ENCODE measurements around the gene SLC22A23. TPM values are rescaled to one million over a fixed set of nuclear protein-coding genes. Genes with fewer than 3 reads are reported as not detected.

The SLC22A23 gene
- total RNA-seq, 1 donor from 2014 or later: 19.2 TPM

DNA sequence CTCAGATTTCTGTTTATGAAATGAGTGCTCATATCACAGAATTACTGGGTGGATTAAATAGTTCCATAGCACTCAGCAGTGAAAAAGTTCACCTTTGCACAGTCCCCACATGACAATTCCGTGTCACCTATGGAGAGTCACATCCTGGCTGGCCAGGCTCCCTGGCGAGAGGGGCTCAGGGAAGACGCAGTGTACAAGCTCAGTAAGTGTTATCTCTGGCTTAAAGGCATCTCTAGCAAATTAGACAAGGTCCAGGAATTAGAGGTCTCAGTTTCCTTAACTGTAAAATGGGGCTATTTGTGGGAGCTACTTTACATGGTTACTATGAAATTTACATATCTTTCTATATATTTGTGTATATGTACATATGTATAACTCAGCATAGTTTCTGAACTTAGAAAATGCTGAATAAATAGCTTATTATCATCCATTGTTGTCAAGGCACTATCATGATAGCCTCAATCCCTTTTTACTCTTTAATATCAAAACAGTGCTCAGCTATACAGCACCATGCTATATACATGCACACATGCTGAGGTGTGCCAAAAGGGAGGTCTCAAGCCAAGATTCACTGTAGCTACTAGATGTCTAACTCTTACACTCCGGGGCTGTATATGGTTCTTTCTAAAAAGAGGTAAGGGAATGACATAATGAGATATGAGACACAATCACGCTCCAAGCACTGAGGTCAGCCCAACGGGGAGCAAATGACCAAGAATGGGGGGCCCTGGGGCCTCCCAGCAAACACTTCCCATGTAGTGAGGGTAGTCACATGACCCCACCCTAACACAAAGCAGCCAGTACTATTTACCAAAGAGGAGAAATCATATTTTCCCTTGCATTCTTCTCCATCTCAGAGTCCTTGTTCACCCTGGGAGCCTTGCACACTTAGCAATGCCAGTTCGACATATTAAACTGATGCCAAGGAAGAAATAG is 59.4 kb downstream of the SLC22A23 start:
- H3K9me3 ChIP-seq: no peaks in the 10 kb centered on the region
- no peaks in the 10 kb centered on the region for H3K36me3 ChIP-seq
- no peaks in the 10 kb centered on the region for H3K27me3 ChIP-seq
- no peak for ATAC-seq
- no peak overlapping the region for H3K27ac ChIP-seq
- no peak for DNase-seq
- H3K4me1 ChIP-seq: no peaks in the 10 kb centered on the region
- TF ChIP-seq, protein P1, sequence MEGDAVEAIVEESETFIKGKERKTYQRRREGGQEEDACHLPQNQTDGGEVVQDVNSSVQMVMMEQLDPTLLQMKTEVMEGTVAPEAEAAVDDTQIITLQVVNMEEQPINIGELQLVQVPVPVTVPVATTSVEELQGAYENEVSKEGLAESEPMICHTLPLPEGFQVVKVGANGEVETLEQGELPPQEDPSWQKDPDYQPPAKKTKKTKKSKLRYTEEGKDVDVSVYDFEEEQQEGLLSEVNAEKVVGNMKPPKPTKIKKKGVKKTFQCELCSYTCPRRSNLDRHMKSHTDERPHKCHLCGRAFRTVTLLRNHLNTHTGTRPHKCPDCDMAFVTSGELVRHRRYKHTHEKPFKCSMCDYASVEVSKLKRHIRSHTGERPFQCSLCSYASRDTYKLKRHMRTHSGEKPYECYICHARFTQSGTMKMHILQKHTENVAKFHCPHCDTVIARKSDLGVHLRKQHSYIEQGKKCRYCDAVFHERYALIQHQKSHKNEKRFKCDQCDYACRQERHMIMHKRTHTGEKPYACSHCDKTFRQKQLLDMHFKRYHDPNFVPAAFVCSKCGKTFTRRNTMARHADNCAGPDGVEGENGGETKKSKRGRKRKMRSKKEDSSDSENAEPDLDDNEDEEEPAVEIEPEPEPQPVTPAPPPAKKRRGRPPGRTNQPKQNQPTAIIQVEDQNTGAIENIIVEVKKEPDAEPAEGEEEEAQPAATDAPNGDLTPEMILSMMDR (IDR thresholded peaks at IDR 0.05): no peak
- no peak overlapping the region for H3K4me3 ChIP-seq
- intact Hi-C loops (cut with DNase I): no loop called here

DNA sequence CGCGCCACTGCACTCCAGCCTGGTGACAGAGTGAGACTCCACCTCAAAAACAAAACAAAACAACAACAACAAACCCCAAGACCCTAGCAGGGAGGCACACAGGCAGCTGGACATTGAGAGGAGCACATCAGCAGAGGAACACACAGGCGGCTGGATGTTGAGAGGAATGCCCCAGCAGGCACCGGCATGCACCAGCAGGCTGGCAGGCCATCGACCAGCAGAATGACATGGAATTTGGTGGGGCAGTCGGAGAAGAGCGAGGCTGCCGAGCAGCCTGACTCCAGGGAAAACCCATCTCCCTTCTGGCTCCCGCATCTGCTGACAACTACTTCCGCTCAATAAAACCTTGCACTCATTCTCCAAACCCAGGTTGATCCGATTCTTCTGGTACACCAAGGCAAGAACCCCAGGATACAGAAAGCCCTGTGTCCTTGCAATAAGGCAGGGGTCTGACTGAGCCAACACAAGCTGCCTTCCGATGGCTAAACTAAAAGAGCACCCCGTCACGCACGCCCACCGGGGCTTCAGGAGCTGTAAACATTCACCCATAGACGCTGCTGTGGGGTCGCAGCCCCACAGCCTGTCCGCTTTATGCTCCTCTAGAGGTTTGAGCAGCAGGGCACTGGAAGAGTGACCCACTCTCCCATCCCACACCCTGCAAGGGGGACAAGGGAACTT is 60.2 kb downstream of the SLC22A23 start:
- TF ChIP-seq, protein P1 (IDR thresholded peaks at IDR 0.05): no peak
- Histone ChIP-seq H3K9me3 (no peaks in the 10 kb centered on the region), H3K4me1 (no peaks in the 10 kb centered on the region), H3K27ac (no peak overlapping the region), H3K36me3 (no peaks in the 10 kb centered on the region), H3K27me3 (no peaks in the 10 kb centered on the region), H3K4me3 (no peak overlapping the region)
- intact Hi-C loops (cut with DNase I): no loop called here
- DNase-seq (no peak), ATAC-seq (no peak)

DNA sequence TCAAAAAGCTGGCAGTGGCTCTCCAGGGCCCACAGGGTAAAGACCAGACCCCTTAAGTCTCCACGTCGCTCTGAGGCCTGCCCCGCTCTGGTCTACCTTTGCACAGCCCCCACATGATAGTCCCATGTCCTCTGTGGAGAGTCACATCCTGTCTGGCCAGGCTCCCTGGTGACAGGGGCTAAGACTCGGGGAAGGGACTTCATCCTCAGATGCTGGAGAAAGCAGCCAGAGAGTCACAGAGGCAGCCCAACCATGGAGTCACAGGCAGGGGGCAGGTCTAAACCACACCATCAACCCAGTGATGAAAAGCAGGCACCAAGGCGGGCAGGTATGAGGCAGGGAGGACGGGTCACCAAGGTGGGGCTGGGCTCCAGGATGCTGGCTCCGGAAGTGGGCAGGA is 62.2 kb downstream of the SLC22A23 start:
- DNase-seq (no peak), ATAC-seq (no peak)
- intact Hi-C loops (cut with DNase I): no loop called here
- no peak overlapping the region for H3K27ac ChIP-seq
- H3K4me3 ChIP-seq: no peak overlapping the region
- H3K4me1 ChIP-seq: no peaks in the 10 kb centered on the region
- no peaks in the 10 kb centered on the region for H3K36me3 ChIP-seq
- no peaks in the 10 kb centered on the region for H3K9me3 ChIP-seq
- TF ChIP-seq, protein P1 (IDR thresholded peaks at IDR 0.05): no peak
- no peaks in the 10 kb centered on the region for H3K27me3 ChIP-seq

DNA sequence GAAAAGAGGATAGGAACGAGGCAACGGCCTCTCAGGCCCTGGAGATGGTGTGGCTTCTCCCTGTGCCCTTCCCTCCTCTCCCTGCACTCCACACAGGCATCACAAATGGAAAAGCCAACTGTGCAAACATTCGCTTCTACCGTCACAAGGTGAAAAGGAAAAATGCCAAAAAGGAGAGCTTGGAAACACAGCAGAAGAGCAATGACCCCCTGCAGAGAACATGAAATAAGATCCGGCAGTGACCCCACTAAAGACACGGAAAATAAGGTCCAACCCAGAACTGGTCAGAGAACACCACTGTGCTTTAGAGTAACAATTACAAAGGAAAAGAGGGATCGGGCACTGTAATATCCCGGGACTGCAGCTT is 63.0 kb downstream of the SLC22A23 start:
- Histone ChIP-seq H3K4me1 (no peaks in the 10 kb centered on the region), H3K27me3 (no peaks in the 10 kb centered on the region), H3K4me3 (no peak overlapping the region), H3K27ac (no peak overlapping the region), H3K9me3 (no peaks in the 10 kb centered on the region), H3K36me3 (no peaks in the 10 kb centered on the region)
- ATAC-seq (no peak), DNase-seq (no peak)
- intact Hi-C loops (cut with DNase I): no loop called here
- TF ChIP-seq, protein P1 (IDR thresholded peaks at IDR 0.05): no peak

DNA sequence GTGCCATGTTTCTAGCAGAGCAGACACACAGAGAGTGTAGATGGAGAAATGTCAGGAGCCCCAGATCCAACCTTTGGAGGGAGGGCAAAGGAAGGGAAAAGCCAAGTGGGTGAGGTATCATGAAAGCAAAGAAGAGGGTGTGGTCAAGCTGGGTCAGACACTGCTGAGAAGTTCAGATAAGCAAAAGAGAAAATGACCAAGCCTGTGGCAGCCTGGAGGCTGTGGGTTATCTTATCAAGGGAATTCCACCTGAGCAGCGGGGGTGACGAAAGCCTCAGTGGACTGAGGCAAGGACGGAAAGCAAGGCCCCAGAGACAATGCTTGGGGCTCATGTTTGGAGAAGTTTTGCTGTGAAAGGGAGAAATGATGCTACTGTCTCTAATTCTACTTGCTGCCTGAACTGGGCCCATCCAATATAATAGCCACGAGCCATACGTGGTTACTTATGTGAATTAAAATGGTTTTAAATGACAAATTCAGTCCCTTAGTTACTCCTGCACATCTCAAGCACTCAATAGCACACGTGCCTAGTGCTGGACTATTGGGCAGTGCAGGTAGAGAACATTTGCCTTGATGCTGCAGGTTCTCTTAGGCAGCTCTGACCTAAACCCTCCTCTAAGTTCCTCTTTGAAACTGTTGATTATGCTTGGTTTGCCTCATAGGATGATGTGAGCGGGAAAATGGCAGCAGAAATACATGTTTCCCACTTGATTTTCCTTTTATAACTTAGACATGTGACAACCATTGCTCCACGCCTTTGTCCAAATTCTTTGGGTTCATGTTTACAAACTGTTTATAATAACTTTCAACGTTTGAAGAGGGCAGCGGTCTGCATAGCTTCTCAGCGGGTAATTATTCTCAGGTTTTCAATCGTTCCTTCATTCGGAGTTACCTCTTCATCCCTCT is 63.7 kb downstream of the SLC22A23 start:
- Histone ChIP-seq H3K4me1 (no peaks in the 10 kb centered on the region), H3K4me3 (no peak overlapping the region), H3K27me3 (no peaks in the 10 kb centered on the region), H3K36me3 (no peaks in the 10 kb centered on the region), H3K27ac (no peak overlapping the region), H3K9me3 (no peaks in the 10 kb centered on the region)
- no peak for ATAC-seq
- no peak for DNase-seq
- intact Hi-C loops (cut with DNase I): no loop called here
- TF ChIP-seq, protein P1 (IDR thresholded peaks at IDR 0.05): no peak
